GM12872 (cell line): ENCODE results near the gene CCNF.

Experiments
- TF ChIP-seq, protein P1 (sequence below): IDR thresholded peaks from 3 replicates; pipeline ENCODE4 v1.5.1; 2011; ENCODE audit warnings: low read depth, mild to moderate bottlenecking, low read length, moderate library complexity; ENCODE audit not compliant: insufficient read depth

The CCNF gene

DNA sequence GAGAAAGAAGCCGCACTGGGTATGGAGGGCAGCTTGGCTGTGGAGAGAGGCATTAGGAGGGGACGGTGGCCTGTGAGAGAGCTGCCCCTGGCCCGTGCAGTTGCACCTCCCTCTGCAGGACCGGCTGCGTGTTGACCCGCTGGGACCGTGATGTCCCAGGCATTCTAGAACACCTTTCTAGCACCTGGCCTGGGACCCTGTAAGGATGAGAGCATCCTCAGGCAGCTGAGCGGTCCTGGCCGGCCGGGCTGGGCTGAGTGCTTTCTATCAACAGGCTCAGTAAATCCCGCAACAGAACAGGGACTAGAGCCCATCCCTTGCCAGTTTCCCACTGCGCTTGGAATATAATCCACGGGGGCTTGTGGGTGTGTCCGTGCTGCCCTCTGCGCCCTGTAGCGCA is 60.3 kb downstream of the CCNF start:
- TF ChIP-seq, protein P1, sequence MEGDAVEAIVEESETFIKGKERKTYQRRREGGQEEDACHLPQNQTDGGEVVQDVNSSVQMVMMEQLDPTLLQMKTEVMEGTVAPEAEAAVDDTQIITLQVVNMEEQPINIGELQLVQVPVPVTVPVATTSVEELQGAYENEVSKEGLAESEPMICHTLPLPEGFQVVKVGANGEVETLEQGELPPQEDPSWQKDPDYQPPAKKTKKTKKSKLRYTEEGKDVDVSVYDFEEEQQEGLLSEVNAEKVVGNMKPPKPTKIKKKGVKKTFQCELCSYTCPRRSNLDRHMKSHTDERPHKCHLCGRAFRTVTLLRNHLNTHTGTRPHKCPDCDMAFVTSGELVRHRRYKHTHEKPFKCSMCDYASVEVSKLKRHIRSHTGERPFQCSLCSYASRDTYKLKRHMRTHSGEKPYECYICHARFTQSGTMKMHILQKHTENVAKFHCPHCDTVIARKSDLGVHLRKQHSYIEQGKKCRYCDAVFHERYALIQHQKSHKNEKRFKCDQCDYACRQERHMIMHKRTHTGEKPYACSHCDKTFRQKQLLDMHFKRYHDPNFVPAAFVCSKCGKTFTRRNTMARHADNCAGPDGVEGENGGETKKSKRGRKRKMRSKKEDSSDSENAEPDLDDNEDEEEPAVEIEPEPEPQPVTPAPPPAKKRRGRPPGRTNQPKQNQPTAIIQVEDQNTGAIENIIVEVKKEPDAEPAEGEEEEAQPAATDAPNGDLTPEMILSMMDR: no peak

DNA sequence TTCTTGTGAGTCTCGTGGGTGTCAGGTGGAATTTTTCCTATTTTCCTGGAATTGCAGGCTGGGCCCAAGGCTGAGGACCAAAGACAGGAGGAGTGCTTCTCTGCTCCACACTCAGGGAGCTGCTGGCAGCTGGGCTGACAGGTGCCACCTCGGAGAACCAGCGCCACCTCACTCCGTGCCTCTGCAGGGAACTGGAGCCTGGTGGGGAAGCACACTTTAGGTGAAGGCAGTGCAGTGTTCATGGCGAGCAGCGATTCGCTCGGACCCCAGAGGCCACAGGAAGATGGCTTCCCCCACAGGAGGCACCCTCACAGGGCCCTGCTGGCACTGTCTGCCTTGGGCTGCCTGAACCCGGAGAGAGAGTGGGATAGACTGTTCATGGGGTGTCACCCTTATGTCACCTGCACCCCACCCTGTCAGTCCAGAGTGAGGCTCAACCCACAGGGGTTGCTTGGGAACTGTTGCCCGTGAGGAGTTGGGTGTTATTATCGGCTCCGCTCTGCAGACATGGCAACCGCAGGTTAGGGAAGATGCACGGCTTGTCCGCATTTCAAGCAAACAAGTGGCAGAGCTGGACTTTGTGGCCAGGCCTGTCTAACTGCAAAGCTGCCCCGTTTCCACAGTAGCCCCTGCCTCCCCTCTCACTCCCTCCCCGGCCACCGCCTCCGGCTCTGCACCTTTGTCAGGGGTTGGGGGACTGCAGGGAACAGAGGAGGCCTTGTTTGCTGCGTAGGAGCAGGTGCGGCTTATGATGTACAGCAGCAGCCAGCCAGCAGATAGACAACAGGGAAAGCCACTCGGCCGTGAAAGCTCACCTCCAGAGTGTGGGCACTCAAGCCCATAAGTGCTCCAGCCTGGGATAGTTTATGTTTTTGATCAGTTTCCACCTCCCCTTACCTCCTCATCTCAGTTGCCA is 61.2 kb downstream of the CCNF start:
- TF ChIP-seq, protein P1: no peak

DNA sequence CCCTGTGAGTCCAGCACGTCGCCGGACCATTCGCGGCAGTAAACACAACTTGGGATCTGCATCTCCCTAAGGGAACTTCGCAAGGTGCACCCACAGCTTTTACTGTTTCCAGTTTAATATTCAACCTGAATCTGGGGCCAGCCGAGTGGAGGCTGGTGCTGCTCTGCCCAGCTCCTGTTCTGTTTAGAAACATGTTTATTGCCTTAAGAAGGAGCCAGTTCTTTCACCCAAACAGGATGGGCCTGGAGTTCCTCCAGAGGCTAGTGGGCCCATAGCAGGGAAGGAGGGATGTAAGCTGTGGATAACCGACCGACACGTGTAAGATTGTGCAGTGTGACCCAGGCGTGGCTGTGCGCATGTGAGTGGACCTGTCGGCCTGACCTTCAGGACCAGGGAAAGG is 63.0 kb downstream of the CCNF start:
- TF ChIP-seq, protein P1: no peak

DNA sequence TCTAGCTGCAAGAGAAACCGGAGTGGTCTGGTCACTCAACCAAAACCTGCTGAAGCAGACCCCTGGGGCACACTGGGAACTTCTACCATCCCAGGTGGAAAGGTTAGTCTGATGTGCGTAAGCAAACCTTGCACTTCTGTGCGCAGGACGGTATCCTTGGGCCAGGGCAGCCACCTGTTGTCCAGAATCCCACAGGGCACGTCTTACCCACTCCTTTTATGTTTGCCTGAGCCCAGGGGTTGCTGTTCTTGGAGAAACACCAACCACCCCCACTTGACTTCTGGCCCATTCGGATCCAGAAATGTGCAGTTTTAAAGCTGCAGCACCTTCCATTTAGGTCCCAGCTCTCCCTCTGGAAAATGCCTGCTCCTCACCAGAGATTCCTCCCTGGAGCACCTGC is 64.4 kb downstream of the CCNF start:
- TF ChIP-seq, protein P1: no peak

DNA sequence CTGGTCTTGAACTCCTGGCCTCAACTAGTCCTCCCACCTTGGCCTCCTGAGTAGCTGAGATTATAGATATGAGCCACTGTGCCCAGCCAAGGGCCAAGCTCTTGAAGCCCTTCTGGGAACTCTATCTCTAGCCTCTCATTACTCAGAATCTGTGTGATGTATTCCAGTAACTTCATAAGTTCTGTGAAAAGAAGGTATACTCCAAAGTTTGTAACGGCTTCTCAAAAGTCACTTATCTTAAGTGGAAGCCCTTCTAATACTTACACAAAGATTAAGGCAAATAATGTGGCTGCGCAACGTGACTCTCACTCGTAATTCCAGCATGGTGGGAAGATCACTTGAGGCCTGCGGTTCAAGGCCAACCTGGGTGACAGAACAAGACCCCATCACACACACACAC is 65.4 kb downstream of the CCNF start:
- TF ChIP-seq, protein P1: no peak

DNA sequence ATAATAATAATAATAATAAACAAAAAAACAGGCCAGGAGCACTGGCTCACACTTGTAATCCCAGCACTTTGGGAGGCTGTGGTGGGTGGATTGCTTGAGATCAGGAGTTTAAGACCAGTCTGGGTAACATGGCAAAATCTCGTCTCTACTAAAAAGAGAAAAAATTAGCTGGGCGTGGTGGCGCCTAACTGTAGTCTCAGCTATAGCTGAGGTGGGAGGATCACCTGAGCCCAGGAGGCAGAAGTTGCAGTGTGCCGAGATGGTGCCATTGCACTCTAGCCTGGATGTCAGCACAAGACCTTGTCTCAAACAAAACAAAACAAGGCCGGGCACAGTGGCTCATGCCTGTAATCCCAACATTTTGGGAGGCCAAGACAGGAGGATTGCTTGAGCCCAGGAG is 65.8 kb downstream of the CCNF start:
- TF ChIP-seq, protein P1: no peak

DNA sequence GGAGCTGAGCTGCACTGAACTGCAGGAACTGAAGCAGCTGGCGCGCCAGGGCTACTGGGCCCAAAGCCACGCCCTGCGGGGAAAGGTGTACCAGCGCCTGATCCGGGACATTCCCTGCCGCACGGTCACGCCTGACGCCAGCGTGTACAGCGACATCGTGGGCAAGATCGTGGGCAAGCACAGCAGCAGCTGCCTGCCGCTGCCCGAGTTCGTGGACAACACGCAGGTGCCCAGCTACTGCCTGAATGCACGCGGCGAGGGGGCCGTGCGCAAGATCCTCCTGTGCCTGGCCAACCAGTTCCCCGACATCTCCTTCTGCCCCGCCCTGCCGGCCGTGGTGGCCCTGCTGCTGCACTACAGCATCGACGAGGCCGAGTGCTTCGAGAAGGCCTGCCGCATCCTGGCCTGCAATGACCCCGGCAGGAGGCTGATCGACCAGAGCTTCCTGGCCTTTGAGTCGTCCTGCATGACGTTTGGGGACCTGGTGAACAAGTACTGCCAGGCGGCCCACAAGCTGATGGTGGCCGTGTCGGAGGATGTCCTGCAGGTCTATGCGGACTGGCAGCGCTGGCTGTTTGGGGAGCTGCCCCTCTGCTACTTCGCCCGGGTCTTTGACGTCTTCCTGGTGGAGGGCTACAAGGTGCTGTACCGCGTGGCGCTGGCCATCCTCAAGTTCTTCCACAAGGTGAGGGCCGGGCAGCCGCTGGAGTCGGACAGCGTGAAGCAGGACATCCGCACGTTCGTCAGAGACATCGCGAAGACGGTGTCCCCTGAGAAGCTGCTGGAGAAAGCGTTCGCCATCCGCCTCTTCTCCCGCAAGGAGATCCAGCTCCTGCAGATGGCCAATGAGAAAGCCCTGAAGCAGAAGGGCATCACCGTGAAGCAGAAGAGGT is 67.2 kb downstream of the CCNF start:
- TF ChIP-seq, protein P1: no peak
